Heart left ventricle (tissue), 13 donors: Measurements from ENCODE around the gene NOL6.

Source experiments
- POLR2A ChIP-seq, 2 donors: fragments of 450-650 bp; IDR thresholded peaks; one replicate each; pipeline ENCODE4 v1.6.1; 2017; ENCODE audit warnings: antibody characterized with exemption in 2 of 2, mild to moderate bottlenecking in 2 of 2, moderate library complexity in 2 of 2
- TF ChIP-seq, protein P1 (sequence below), 12 donors: fragments of 200-600 bp; sonication (generic) in 4 of 12; IDR thresholded peaks; one replicate each; pipeline versions ENCODE4 v1.5.0 to v1.8.0; 2018 to 2022; ENCODE audit warnings: antibody characterized with exemption in 12 of 12, mild to moderate bottlenecking in 5 of 12
- donor health status: ischemic (EF 13 %, LVEDD 7.1; RV severe dilation, severe dysfunction).
- donor health status: DM: no; HTN: yes; CAD: no.
- donor health status: DM: no; HTN: no; CAD: no.
- donor health status: ischemic (EF 25% LVEDD 6.9; RV normal size, moderate dysfunction).
- donor health status: ischemic (EF 25% LVEDD 5.7; RV mildly dilated, moderate dysfunction).
- donor health status: ischemic (EF 35%, LVEDD 5.7; RV mildly dilated, moderate dysfunction).
- donor health status: nonischemic (EF 11% LVEDD 7.7; RV severe dilation, severe dysfunction).
- donor health status: DM: yes; HTN: yes; CAD: no.
- donor health status: PGD.
- donor health status: ischemic (EF 29% LVEDD 5.4; RV normal size, mild dysfunction).
- donor health status: nonischemic (EF 23%, LVEDD 6.1; RV moderate dilation, normal function).

DNA sequence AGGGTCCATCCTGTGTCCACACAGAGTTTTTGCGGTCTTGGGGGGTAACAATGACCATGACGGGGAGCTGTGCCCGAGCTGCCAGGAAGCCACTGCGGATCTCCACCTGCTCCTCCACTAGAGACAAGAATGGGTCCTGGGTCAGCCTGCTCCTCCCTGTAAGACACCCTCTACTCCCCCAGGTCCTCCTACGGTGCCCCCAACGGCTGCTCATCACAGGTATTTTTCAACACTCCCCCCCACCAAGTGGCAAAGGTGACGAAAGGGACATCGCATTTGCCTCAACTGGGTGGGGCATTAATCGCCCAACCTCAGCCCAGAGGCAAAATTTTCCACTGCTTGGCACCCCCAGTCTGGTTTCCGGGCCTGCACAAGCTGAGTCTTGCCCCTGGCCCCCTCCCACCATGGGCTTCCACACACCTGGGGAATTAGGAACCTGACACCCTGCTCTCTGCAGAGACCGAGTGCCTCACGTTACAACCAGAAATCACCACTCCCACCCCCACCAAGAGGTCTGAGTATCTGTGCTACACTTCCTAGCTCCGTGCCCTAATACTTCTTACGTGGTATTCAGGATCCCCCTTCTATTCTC lies 9.6 kb downstream of the NOL6 start:
- TF ChIP-seq, protein P1, sequence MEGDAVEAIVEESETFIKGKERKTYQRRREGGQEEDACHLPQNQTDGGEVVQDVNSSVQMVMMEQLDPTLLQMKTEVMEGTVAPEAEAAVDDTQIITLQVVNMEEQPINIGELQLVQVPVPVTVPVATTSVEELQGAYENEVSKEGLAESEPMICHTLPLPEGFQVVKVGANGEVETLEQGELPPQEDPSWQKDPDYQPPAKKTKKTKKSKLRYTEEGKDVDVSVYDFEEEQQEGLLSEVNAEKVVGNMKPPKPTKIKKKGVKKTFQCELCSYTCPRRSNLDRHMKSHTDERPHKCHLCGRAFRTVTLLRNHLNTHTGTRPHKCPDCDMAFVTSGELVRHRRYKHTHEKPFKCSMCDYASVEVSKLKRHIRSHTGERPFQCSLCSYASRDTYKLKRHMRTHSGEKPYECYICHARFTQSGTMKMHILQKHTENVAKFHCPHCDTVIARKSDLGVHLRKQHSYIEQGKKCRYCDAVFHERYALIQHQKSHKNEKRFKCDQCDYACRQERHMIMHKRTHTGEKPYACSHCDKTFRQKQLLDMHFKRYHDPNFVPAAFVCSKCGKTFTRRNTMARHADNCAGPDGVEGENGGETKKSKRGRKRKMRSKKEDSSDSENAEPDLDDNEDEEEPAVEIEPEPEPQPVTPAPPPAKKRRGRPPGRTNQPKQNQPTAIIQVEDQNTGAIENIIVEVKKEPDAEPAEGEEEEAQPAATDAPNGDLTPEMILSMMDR (IDR thresholded peaks at IDR 0.05): no peak
- TF ChIP-seq POLR2A (IDR thresholded peaks at IDR 0.05): no peak
